K562 (cell line): ENCODE measurements around the gene MVP. TPM values are rescaled to one million over a fixed set of nuclear protein-coding genes. Genes with fewer than 3 reads are reported as not detected.
A peak's percentile ranks its signal among the peaks of the same experiment; 100 is the strongest.

Experiments used
- ATF6 ChIP-seq: sonication (generic); formaldehyde crosslinking; IDR thresholded peaks from 2 replicates; pipeline ENCODE4 v1.4.0; 2020; ENCODE audit warnings: mild to moderate bottlenecking, missing genetic modification reagents
- CAMTA2 ChIP-seq: fragments of 250-450 bp; sonication (Bioruptor Pico); conservative IDR thresholded peaks from 2 replicates; pipeline ENCODE4 v1.5.1; 2022
- CHD1 ChIP-seq: fragments of 200-600 bp; sonication (generic); IDR thresholded peaks from one replicate; pipeline ENCODE4 v1.6.1; 2012; ENCODE audit warnings: mild to moderate bottlenecking, moderate library complexity, low read length, inconsistent platforms
- GATA2 ChIP-seq: sonication (generic); formaldehyde crosslinking; IDR thresholded peaks from 2 replicates; pipeline ENCODE4 v1.4.0; 2020; ENCODE audit warnings: mild to moderate bottlenecking, missing genetic modification reagents
- GATAD2A ChIP-seq: fragments of 450-650 bp; IDR thresholded peaks from 2 replicates; pipeline ENCODE4 v1.6.1; 2017
- HLTF ChIP-seq: fragments of 450-650 bp; IDR thresholded peaks from 2 replicates; pipeline ENCODE4 v1.6.1; 2016
- KAT7 ChIP-seq: sonication (generic); formaldehyde crosslinking; IDR thresholded peaks from 2 replicates; pipeline ENCODE4 v1.8.0; 2022; ENCODE audit warnings: missing genetic modification reagents, mild to moderate bottlenecking, borderline replicate concordance
- MAX ChIP-seq: sonication (generic); formaldehyde crosslinking; IDR thresholded peaks from 2 replicates; pipeline ENCODE4 v1.9.0; 2022; ENCODE audit warnings: mild to moderate bottlenecking, missing genetic modification reagents
- NFRKB ChIP-seq: fragments of 450-650 bp; IDR thresholded peaks from 2 replicates; pipeline ENCODE4 v1.6.1; 2016; ENCODE audit warnings: low read depth
- NUFIP1 ChIP-seq: fragments of 450-650 bp; IDR thresholded peaks from 2 replicates; pipeline ENCODE4 v1.6.1; 2018; ENCODE audit not compliant: partially characterized antibody
- PBX2 ChIP-seq, 2 experiments: IDR thresholded peaks in 1 of 2; conservative IDR thresholded peaks in 1 of 2; 2 replicates each; pipeline ENCODE4 v1.6.1; 2016; ENCODE audit warnings: low read depth in 2 of 2, mild to moderate bottlenecking in 1 of 2, missing compliant biosample characterization in 1 of 2, missing genetic modification characterization in 1 of 2, moderate library complexity in 1 of 2
- PHF21A ChIP-seq: fragments of 450-650 bp; IDR thresholded peaks from 2 replicates; pipeline ENCODE4 v1.6.1; 2017; ENCODE audit warnings: low read depth, borderline replicate concordance
- POLR3A ChIP-seq: IDR thresholded peaks from 2 replicates; pipeline ENCODE4 v1.6.1; 2011; ENCODE audit warnings: borderline replicate concordance, mild to moderate bottlenecking, moderate library complexity; ENCODE audit not compliant: insufficient read length, insufficient read depth; ENCODE audit errors: extremely low read depth
- PYGO2 ChIP-seq: fragments of 450-650 bp; IDR thresholded peaks from 2 replicates; pipeline ENCODE4 v1.6.1; 2016; ENCODE audit warnings: mild to moderate bottlenecking, missing genetic modification characterization, moderate library complexity, missing compliant biosample characterization
- SETDB1 ChIP-seq: IDR thresholded peaks from one replicate; pipeline ENCODE4 v1.6.1; 2012; ENCODE audit warnings: low read length, control low read depth, inconsistent platforms
- TEAD2 ChIP-seq: fragments of 450-650 bp; IDR thresholded peaks from 2 replicates; pipeline ENCODE4 v1.6.1; 2016; ENCODE audit warnings: missing genetic modification characterization, control low read depth, missing compliant biosample characterization
- TFAP4 ChIP-seq: sonication (generic); formaldehyde crosslinking; IDR thresholded peaks from 2 replicates; pipeline ENCODE4 v1.8.0; 2022; ENCODE audit warnings: missing genetic modification reagents, mild to moderate bottlenecking, moderate library complexity, borderline replicate concordance
- USF1 ChIP-seq: sonication (generic); formaldehyde crosslinking; IDR thresholded peaks from 2 replicates; pipeline ENCODE4 v1.9.0; 2022; ENCODE audit warnings: mild to moderate bottlenecking, missing genetic modification reagents
- XRCC3 ChIP-seq: fragments of 450-650 bp; IDR thresholded peaks from 2 replicates; pipeline ENCODE4 v1.6.1; 2017; ENCODE audit warnings: mild to moderate bottlenecking, moderate library complexity
- ZNF134 ChIP-seq: fragments of 250-450 bp; sonication (Bioruptor Pico); conservative IDR thresholded peaks from 2 replicates; pipeline ENCODE4 v1.4.0; 2020
- ZNF384 ChIP-seq: IDR thresholded peaks from 2 replicates; pipeline ENCODE4 v1.6.1; 2012; ENCODE audit warnings: low read depth, low read length, improper control_type of control experiment
- ZNF583 ChIP-seq: fragments of 250-450 bp; sonication (Bioruptor Pico); IDR thresholded peaks from 2 replicates; pipeline ENCODE4 v1.4.0; 2020
- ZNF717 ChIP-seq: fragments of 250-450 bp; sonication (Bioruptor Pico); IDR thresholded peaks from 2 replicates; pipeline ENCODE4 v1.5.0; 2021
- polyA plus RNA-seq, 8 experiments: library from polyadenylated mRNA; depleted of rRNA in 4 of 8; stranded (reverse) in 5 of 8; unstranded in 3 of 8; fragments of >200 nt; fragmentation: Nextera tagmentation in 2 of 8; fragmentation: Illumina TruSeq in 1 of 8; extraction: Ambion mirVana in 2 of 8; extraction: Trizol in 1 of 8; gene quantifications; 2 replicates each; pipeline versions ENCODE4 v1.2.1 to v1.2.3, GENCODE V29; 2011 to 2014; ENCODE audit warnings: inconsistent platforms in 1 of 8, missing spikeins in 1 of 8
- total RNA-seq, 7 experiments: library from RNA; depleted of rRNA in 6 of 7; stranded (reverse); fragments of >200 nt in 6 of 7; fragmentation: Illumina TruSeq in 2 of 7; extraction: Trizol in 2 of 7; gene quantifications; 2 replicates each; pipeline versions ENCODE4 v1.2.1 to v1.2.3, GENCODE V29; 2011 to 2021; ENCODE audit warnings: low replicate concordance in 1 of 7

Gene MVP
- total and polyA plus RNA-seq, 9 of the 15 experiments (the other 6 are each of a cell fraction or from before 2014, with no cell fraction given), result 0.39 to 1.9 (median 0.76) TPM; not detected in 2

GRCh38 chr16:29815793-29816693, 4.2 kb upstream of the MVP start, which contains the start of gene PAGR1 (continued):
- TF ChIP-seq ATF6 (CRISPR knock-in tag), result no peak
- TF ChIP-seq MAX (CRISPR knock-in tag), result peak; percentile 96
- TF ChIP-seq SETDB1, result no peak
- no peak for TF ChIP-seq NUFIP1
- TF ChIP-seq ZNF384, result peak; percentile 77
- TF ChIP-seq HLTF, result 0 out of 2 replicates have a peak, but pooled peaks have one; percentile 46
- no peak for TF ChIP-seq PYGO2 (tag)
- no peak; the same call in 1 of the 2 replicates for TF ChIP-seq GATAD2A
- TF ChIP-seq CAMTA2, result no peak
- TF ChIP-seq PBX2 (CRISPR knock-in tag; IDR thresholded peaks at IDR 0.05; ENCODE audit: low read depth), result no peak
- no peak for TF ChIP-seq PBX2 (tag; conservative IDR thresholded peaks at IDR 0.05; ENCODE audit: low read depth)
- TF ChIP-seq TFAP4 (CRISPR knock-in tag), result peak; percentile 90
- TF ChIP-seq KAT7 (CRISPR knock-in tag), result no peak
- no peak for TF ChIP-seq TEAD2 (tag)
- TF ChIP-seq ZNF717, result no peak
- TF ChIP-seq ZNF134, result peak; percentile 86
- no peak for TF ChIP-seq GATA2 (CRISPR knock-in tag)
- TF ChIP-seq ZNF583, result no peak; the same call in 1 of the 2 replicates
- no peak for TF ChIP-seq XRCC3
- TF ChIP-seq POLR3A, result no peak
- peak; percentile 71 for TF ChIP-seq USF1 (CRISPR knock-in tag)
- peak; percentile 94 for TF ChIP-seq NFRKB
- peak; percentile 60; the same call in 1 of the 2 replicates for TF ChIP-seq PHF21A
- no peak for TF ChIP-seq CHD1
